Nephron (organoid): ENCODE measurements around the gene LRRC17.
A peak's percentile ranks its signal among the peaks of the same experiment; 100 is the strongest.

Source experiments
- H3K27ac Mint-ChIP-seq, 3 experiments: 2 replicates each; pipeline ENCODE4 v1.8.0; 2020; ENCODE audit warnings: mixed read lengths in 3 of 3, mild to moderate bottlenecking in 2 of 3, moderate library complexity in 1 of 3
- H3K27me3 Mint-ChIP-seq: 2 replicates; pipeline ENCODE4 v1.8.0; 2021; ENCODE audit warnings: low read depth, mild to moderate bottlenecking, moderate library complexity, mixed read lengths
- H3K36me3 Mint-ChIP-seq: 2 replicates; pipeline ENCODE4 v1.8.0; 2020; ENCODE audit warnings: low read depth, mixed read lengths
- H3K4me1 Mint-ChIP-seq: 2 replicates; pipeline ENCODE4 v1.8.0; 2020; ENCODE audit warnings: mixed read lengths
- H3K4me3 Mint-ChIP-seq, 3 experiments: 2 replicates each; pipeline ENCODE4 v1.8.0; 2020; ENCODE audit warnings: mild to moderate bottlenecking in 3 of 3, mixed read lengths in 3 of 3, moderate library complexity in 2 of 3
- H3K9me3 Mint-ChIP-seq: 2 replicates; pipeline ENCODE4 v1.8.0; 2020; ENCODE audit warnings: mixed read lengths
- TF ChIP-seq, protein P1 (sequence below), 3 experiments: fragments of 200-600 bp; sonication (generic); IDR thresholded peaks; one replicate each; pipeline ENCODE4 v1.5.0; 2021; ENCODE audit warnings: antibody characterized with exemption in 3 of 3; ENCODE audit not compliant: unreplicated experiment in 3 of 3

The LRRC17 gene

GRCh38 chr7:102917436-102918353, 4.9 kb downstream of the LRRC17 start:
- peak overlapping the region in 1 of 3 experiments; percentile 51 for H3K4me3 Mint-ChIP-seq
- TF ChIP-seq, protein P1, sequence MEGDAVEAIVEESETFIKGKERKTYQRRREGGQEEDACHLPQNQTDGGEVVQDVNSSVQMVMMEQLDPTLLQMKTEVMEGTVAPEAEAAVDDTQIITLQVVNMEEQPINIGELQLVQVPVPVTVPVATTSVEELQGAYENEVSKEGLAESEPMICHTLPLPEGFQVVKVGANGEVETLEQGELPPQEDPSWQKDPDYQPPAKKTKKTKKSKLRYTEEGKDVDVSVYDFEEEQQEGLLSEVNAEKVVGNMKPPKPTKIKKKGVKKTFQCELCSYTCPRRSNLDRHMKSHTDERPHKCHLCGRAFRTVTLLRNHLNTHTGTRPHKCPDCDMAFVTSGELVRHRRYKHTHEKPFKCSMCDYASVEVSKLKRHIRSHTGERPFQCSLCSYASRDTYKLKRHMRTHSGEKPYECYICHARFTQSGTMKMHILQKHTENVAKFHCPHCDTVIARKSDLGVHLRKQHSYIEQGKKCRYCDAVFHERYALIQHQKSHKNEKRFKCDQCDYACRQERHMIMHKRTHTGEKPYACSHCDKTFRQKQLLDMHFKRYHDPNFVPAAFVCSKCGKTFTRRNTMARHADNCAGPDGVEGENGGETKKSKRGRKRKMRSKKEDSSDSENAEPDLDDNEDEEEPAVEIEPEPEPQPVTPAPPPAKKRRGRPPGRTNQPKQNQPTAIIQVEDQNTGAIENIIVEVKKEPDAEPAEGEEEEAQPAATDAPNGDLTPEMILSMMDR (IDR thresholded peaks at IDR 0.05; ENCODE audit: unreplicated experiment in 3 of 3) = no peak
- H3K4me1 Mint-ChIP-seq = peaks cover 27% of the 10 kb centered on the region
- H3K36me3 Mint-ChIP-seq = peaks cover 29% of the 10 kb centered on the region
- peak overlapping the region in 2 of 3 experiments; percentile 5 to 31 for H3K27ac Mint-ChIP-seq
- H3K9me3 Mint-ChIP-seq = no peaks in the 10 kb centered on the region
- H3K27me3 Mint-ChIP-seq = no peaks in the 10 kb centered on the region

DNA sequence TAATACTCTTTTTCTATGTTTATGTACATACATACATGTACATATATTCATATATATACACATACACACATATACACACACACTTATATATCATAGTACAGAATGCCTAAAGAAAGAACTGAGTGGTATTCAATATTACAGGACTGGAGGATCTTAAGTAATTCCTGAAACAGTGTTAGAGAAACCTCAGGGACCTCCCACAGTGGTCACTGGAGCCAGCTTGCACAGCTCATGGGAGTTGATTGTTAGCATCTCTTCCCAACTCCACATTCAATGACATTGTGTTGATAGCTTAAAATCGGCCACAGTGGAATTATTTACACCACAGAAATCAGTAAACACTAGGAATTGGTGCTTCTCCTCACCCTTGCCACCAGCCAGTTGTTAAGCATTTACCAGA, 6.0 kb downstream of the LRRC17 start:
- no peak overlapping the region for H3K27ac Mint-ChIP-seq
- no peak overlapping the region for H3K4me3 Mint-ChIP-seq
- H3K9me3 Mint-ChIP-seq = no peaks in the 10 kb centered on the region
- peaks cover 32% of the 10 kb centered on the region for H3K36me3 Mint-ChIP-seq
- peaks cover 17% of the 10 kb centered on the region for H3K4me1 Mint-ChIP-seq
- TF ChIP-seq, protein P1 (IDR thresholded peaks at IDR 0.05; ENCODE audit: unreplicated experiment in 3 of 3) = no peak
- no peaks in the 10 kb centered on the region for H3K27me3 Mint-ChIP-seq

- Mint-ChIP-seq H3K36me3 (peaks cover 21% of the 10 kb centered on the region), H3K27me3 (no peaks in the 10 kb centered on the region), H3K27ac (peak overlapping the region in 2 of 3 experiments; percentile 1 to 51), H3K4me3 (no peak overlapping the region), H3K4me1 (peaks cover 30% of the 10 kb centered on the region), H3K9me3 (no peaks in the 10 kb centered on the region)
- TF ChIP-seq, protein P1 (IDR thresholded peaks at IDR 0.05; ENCODE audit: unreplicated experiment in 3 of 3) = no peak
These were observed 13.4 kb downstream of the LRRC17 start for GRCh38 chr7:102925976-102926782.

- Mint-ChIP-seq H3K27me3 (no peaks in the 10 kb centered on the region), H3K9me3 (no peaks in the 10 kb centered on the region), H3K27ac (peak overlapping the region in 2 of 3 experiments; percentile 1 to 51), H3K36me3 (peaks cover 21% of the 10 kb centered on the region), H3K4me3 (no peak overlapping the region), H3K4me1 (peaks cover 30% of the 10 kb centered on the region)
- TF ChIP-seq, protein P1 (IDR thresholded peaks at IDR 0.05; ENCODE audit: unreplicated experiment in 3 of 3) = no peak
These were observed 14.0 kb downstream of the LRRC17 start for GRCh38 chr7:102926783-102927140.

DNA sequence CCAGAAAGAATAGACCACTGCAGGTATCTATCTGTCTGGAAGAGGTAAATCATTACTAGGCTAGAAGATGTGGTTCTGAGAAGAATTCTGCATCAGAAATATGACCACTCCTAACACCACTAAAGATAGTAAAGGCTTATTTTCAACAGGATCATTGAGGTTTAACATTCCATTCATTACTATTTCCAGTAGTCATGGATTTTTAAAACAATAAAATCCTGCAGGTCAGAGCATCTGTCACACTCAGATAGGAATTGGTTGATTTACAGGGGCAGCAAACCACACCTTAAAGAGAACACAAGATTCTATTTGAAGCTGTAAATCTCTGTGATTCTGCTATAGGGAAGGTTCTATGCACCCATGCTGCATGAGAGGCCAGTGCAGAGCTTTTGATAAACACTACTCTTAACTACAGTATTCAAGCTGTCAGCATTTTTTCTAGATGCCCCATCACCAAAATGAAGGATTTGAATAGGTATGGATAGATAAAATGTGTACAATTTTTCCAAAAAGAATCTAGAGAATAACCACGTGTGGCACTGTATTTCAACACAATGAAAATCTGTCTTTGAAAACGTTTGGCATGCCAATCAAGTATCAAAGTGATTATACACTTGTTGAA, 14.6 kb downstream of the LRRC17 start:
- TF ChIP-seq, protein P1 (IDR thresholded peaks at IDR 0.05; ENCODE audit: unreplicated experiment in 3 of 3) = no peak
- peaks cover 21% of the 10 kb centered on the region for H3K36me3 Mint-ChIP-seq
- no peak overlapping the region for H3K4me3 Mint-ChIP-seq
- peaks cover 32% of the 10 kb centered on the region for H3K4me1 Mint-ChIP-seq
- no peaks in the 10 kb centered on the region for H3K9me3 Mint-ChIP-seq
- H3K27me3 Mint-ChIP-seq = no peaks in the 10 kb centered on the region
- peak overlapping the region in 2 of 3 experiments; percentile 1 to 51 for H3K27ac Mint-ChIP-seq
